GM12878 (cell line): Measurements from ENCODE around the gene ATP4A. TPM values are rescaled to one million over a fixed set of nuclear protein-coding genes. Genes with fewer than 3 reads are reported as not detected.

Experiments
- ATAC-seq: fragments of 200-7000 bp; cut with Tn5 transposase; 3 replicates; pipeline ENCODE4 v1.9.1; 2020; ENCODE audit warnings: mild to moderate bottlenecking, moderate library complexity
- BruUV-seq: library from RNA; stranded (reverse); fragments of 400-500 nt; replicated peaks from 2 replicates; lab custom pipeline; 2021; lab: Mats Ljungman, UMichigan
- CTCF ChIA-PET: fragments of 300-600 bp; sonication (Branson Sonifier 250); formaldehyde crosslinking; extraction: SDS; loops from one replicate; lab custom pipeline; 2021; ENCODE audit warnings: inconsistent platforms; lab: Yijun Ruan, JAX
- POLR2A ChIA-PET: fragments of 350-600 bp; formaldehyde crosslinking; extraction: SDS; loops from one replicate; lab custom pipeline; 2021; ENCODE audit warnings: inconsistent platforms; lab: Charles Lee
- RAD21 ChIA-PET: fragments of 300-600 bp; sonication (Branson Sonifier 250); formaldehyde crosslinking; loops from one replicate; lab custom pipeline; 2023; ENCODE audit warnings: antibody characterized with exemption; ENCODE audit not compliant: unreplicated experiment; lab: Charles Lee
- SMC1A ChIA-PET: fragments of 300-600 bp; sonication (Branson Sonifier 250); formaldehyde crosslinking; loops from one replicate; lab custom pipeline; 2023; ENCODE audit not compliant: unreplicated experiment, uncharacterized antibody; lab: Charles Lee
- DNase-seq: peaks from one replicate; pipeline ENCODE4 v3.0.0-alpha.2; 2011; ENCODE audit warnings: low read depth, low spot score
- FAIRE-seq: peaks from 3 replicates; lab custom pipeline; 2011; peaks lifted over from hg19 to GRCh38; lab: Jason Lieb, UNC
- H2AFZ ChIP-seq: 2 replicates; pipeline ENCODE4 v1.6.0; 2011; ENCODE audit warnings: low read depth, low read length, control low read depth; ENCODE audit not compliant: control insufficient read depth
- H3K27ac ChIP-seq: 2 replicates; pipeline ENCODE4 v1.5.1; 2011; ENCODE audit warnings: control low read depth; ENCODE audit not compliant: control insufficient read depth, insufficient read depth
- H3K27me3 ChIP-seq, 2 experiments: replicated peaks in 1 of 2; 2 replicates each; pipeline versions ENCODE4 v1.6.0 to v1.6.1; 2011; ENCODE audit warnings: low read length in 1 of 2; ENCODE audit not compliant: control insufficient read depth in 2 of 2, insufficient read depth in 2 of 2
- H3K36me3 ChIP-seq, 2 experiments: 2 replicates each; pipeline ENCODE4 v1.5.1; 2011; ENCODE audit warnings: low read length in 1 of 2; ENCODE audit not compliant: control insufficient read depth in 2 of 2, insufficient read depth in 2 of 2
- H3K4me1 ChIP-seq: 2 replicates; pipeline ENCODE4 v1.6.1; 2011; ENCODE audit warnings: mild to moderate bottlenecking, low read length, moderate library complexity, mixed read lengths; ENCODE audit not compliant: control insufficient read depth, insufficient read depth
- H3K4me2 ChIP-seq: 2 replicates; pipeline ENCODE4 v1.6.0; 2011; ENCODE audit warnings: control low read depth; ENCODE audit not compliant: control insufficient read depth, insufficient read depth
- H3K4me3 ChIP-seq: fragments of 200-600 bp; sonication (generic); 2 replicates; pipeline ENCODE4 v1.5.1; 2016
- H3K79me2 ChIP-seq: 2 replicates; pipeline ENCODE4 v1.6.0; 2011; ENCODE audit warnings: low read length; ENCODE audit not compliant: control insufficient read depth, insufficient read depth
- H3K9ac ChIP-seq: 2 replicates; pipeline ENCODE4 v1.8.0; 2011; ENCODE audit warnings: low read length, control low read depth, mixed read lengths; ENCODE audit not compliant: control insufficient read depth, insufficient read depth
- H3K9me3 ChIP-seq: replicated peaks from 3 replicates; pipeline ENCODE4 v1.5.1; 2011; ENCODE audit warnings: mild to moderate bottlenecking, low read length; ENCODE audit not compliant: control insufficient read depth, insufficient read depth
- H4K20me1 ChIP-seq: 2 replicates; pipeline ENCODE4 v1.6.0; 2011; ENCODE audit not compliant: control insufficient read depth, insufficient read depth
- CBX5 ChIP-seq: sonication (generic); IDR thresholded peaks from 2 replicates; pipeline ENCODE4 v1.6.1; 2016; ENCODE audit warnings: low read depth, moderate library complexity, mild to moderate bottlenecking, inconsistent platforms
- CREM ChIP-seq: IDR thresholded peaks from 2 replicates; pipeline ENCODE4 v1.6.1; 2014; ENCODE audit warnings: antibody characterized with exemption, low read depth
- EP300 ChIP-seq, 2 experiments: fragments of 150-350 bp in 1 of 2; IDR thresholded peaks; 2 replicates each; pipeline ENCODE4 v1.6.1; 2011 to 2012; ENCODE audit warnings: low read depth in 2 of 2, low read length in 2 of 2, borderline replicate concordance in 1 of 2, improper control_type of control experiment in 1 of 2, inconsistent platforms in 1 of 2; ENCODE audit not compliant: control insufficient read depth in 1 of 2
- IRF4 ChIP-seq: IDR thresholded peaks from 2 replicates; pipeline ENCODE4 v1.6.1; 2011; ENCODE audit warnings: low read depth, low read length
- MXI1 ChIP-seq: fragments of 150-350 bp; IDR thresholded peaks from 2 replicates; pipeline ENCODE4 v1.6.1; 2011; ENCODE audit warnings: low read depth, mild to moderate bottlenecking, inconsistent platforms, low read length, improper control_type of control experiment
- NFYA ChIP-seq: IDR thresholded peaks from 2 replicates; pipeline ENCODE4 v1.6.1; 2011; ENCODE audit warnings: low read depth, mild to moderate bottlenecking, low read length, improper control_type of control experiment, borderline replicate concordance
- NR2C1 ChIP-seq: fragments of 450-650 bp; IDR thresholded peaks from 2 replicates; pipeline ENCODE4 v1.6.1; 2017; ENCODE audit warnings: antibody characterized with exemption, mild to moderate bottlenecking, moderate library complexity
- ZBTB4 ChIP-seq: fragments of 450-650 bp; formaldehyde crosslinking; IDR thresholded peaks from 2 replicates; pipeline ENCODE4 v1.4.0; 2022; ENCODE audit warnings: mild to moderate bottlenecking, moderate library complexity
- ZNF207 ChIP-seq: fragments of 450-650 bp; IDR thresholded peaks from 2 replicates; pipeline ENCODE4 v1.6.1; 2014; ENCODE audit warnings: antibody characterized with exemption, mild to moderate bottlenecking, borderline replicate concordance
- ZNF24 ChIP-seq: fragments of 450-650 bp; IDR thresholded peaks from 2 replicates; pipeline ENCODE4 v1.6.1; 2017; ENCODE audit warnings: antibody characterized with exemption, mild to moderate bottlenecking
- ZZZ3 ChIP-seq: IDR thresholded peaks from 2 replicates; pipeline ENCODE4 v1.6.1; 2011; ENCODE audit warnings: low read depth; ENCODE audit not compliant: control insufficient read depth, insufficient read length
- WGBS: methylation state at CpG from one replicate; pipeline ENCODE4 v1.1.6; 2016; ENCODE audit warnings: low lambda C conversion rate; ENCODE audit not compliant: insufficient replicate concordance, insufficient coverage; ENCODE audit errors: missing lambda C conversion rate; 5-methylcytosine and 5-hydroxymethylcytosine counted together
- in situ Hi-C: fragments of 300-500 bp; cut with MboI; formaldehyde crosslinking; loops from 9 replicates; pipeline ENCODE4 v1.14.3; 2018; ENCODE audit warnings: mixed read lengths
- intact Hi-C: fragments of 100-400 bp; cut with micrococcal nuclease; formaldehyde crosslinking; loops from one replicate; pipeline ENCODE4 v1.14.2; 2022; ENCODE audit not compliant: unreplicated experiment
- polyA plus RNA-seq, 11 experiments: library from polyadenylated mRNA; depleted of rRNA in 4 of 11; unstranded in 6 of 11; stranded (reverse) in 5 of 11; fragments of >200 nt; fragmentation: Nextera tagmentation in 4 of 11; fragmentation: Illumina TruSeq in 1 of 11; extraction: Ambion mirVana in 4 of 11; extraction: Trizol in 1 of 11; gene quantifications; 1 replicate in 1 of 11; 2 replicates in 10 of 11; pipeline versions ENCODE4 v1.2.1 to v1.2.3, GENCODE V29; 2011 to 2016; ENCODE audit warnings: inconsistent platforms in 2 of 11, missing spikeins in 2 of 11, low read depth in 1 of 11
- total RNA-seq, 4 experiments: library from RNA; depleted of rRNA in 3 of 4; stranded (reverse); fragments of >200 nt in 3 of 4; fragmentation: Illumina TruSeq in 1 of 4; extraction: Trizol in 1 of 4; gene quantifications; 2 replicates each; pipeline versions ENCODE4 v1.2.1 to v1.2.3, GENCODE V29; 2013 to 2021

Gene ATP4A
- total and polyA plus RNA-seq, 10 of the 15 experiments (the other 5 are each of a cell fraction or from before 2014, with no cell fraction given), result 0.03 to 1.5 (median 0.11) TPM; not detected in 3

- no TSS peak for BruUV-seq
- ChIA-PET CTCF (interaction anchor here (1.0 to 1.5 kb wide), 2 partner anchors 15 to 149 kb away, joined by 3 to 4 read pairs; no protein-coding TSS in a partner anchor), POLR2A (no interaction called here), SMC1A (interaction anchor here (1.4 kb wide), 1 partner anchor 148 kb away, joined by 3 read pairs; no protein-coding TSS in a partner anchor), RAD21 (interaction anchor here (0.6 kb wide), 1 partner anchor 148 kb away, joined by 3 read pairs; no protein-coding TSS in a partner anchor)
- FAIRE-seq (no peak), DNase-seq (no peak), ATAC-seq (no peak; the same call in 2 of the 3 replicates)
- intact Hi-C loops (no loop called here), in situ Hi-C loops (no loop called here)
- TF ChIP-seq CBX5 (no peak), ZZZ3 (no peak), CREM (no peak), IRF4 (no peak), NR2C1 (no peak), ZNF24 (no peak), MXI1 (no peak), EP300 (IDR thresholded peaks at IDR 0.05; ENCODE audit: borderline replicate concordance in 1 of 2, control insufficient read depth in 1 of 2, low read depth in 2 of 2, low read length in 2 of 2) (no peak), NFYA (no peak), ZBTB4 (CRISPR knock-in tag) (no peak), ZNF207 (no peak)
- H3K27me3 ChIP-seq, result no peaks in the 10 kb centered on the region
- peaks cover 5% of the 10 kb centered on the region; the same call in 1 of the 2 replicates for H3K4me1 ChIP-seq
- H3K4me2 ChIP-seq, result no peak overlapping the region
- 22% methylated on average over 15 of the region's 15 CpGs for WGBS
- no peaks in the 10 kb centered on the region for H4K20me1 ChIP-seq
- no peaks in the 10 kb centered on the region for H3K36me3 ChIP-seq
- H2AFZ ChIP-seq, result no peak overlapping the region
- H3K9me3 ChIP-seq, result no peaks in the 10 kb centered on the region
- no peak overlapping the region for H3K9ac ChIP-seq
- H3K27ac ChIP-seq, result no peak overlapping the region
- no peaks in the 10 kb centered on the region for H3K79me2 ChIP-seq
- no peak overlapping the region for H3K4me3 ChIP-seq
These were observed 61.8 kb downstream of the ATP4A start for GRCh38 chr19:35501684-35502083.
